Neural progenitor cell (in vitro differentiated cells): ENCODE results near the gene ZNF592. TPM values are rescaled to one million over a fixed set of nuclear protein-coding genes. Genes with fewer than 3 reads are reported as not detected.

Experiments
- DNase-seq: peaks from one replicate; pipeline ENCODE4 v3.0.0-alpha.2; 2016; ENCODE audit warnings: low spot score
- H2AFZ ChIP-seq: fragments of 200-600 bp; sonication (generic); replicated peaks from 2 replicates; pipeline ENCODE4 v1.6.1; 2016; ENCODE audit warnings: antibody characterized with exemption
- H3F3A ChIP-seq: fragments of 200-600 bp; sonication (generic); 2 replicates; pipeline ENCODE4 v1.6.1; 2016; ENCODE audit warnings: antibody characterized with exemption, low read depth
- H3K27ac ChIP-seq: fragments of 200-600 bp; sonication (generic); 2 replicates; pipeline ENCODE4 v1.5.1; 2016; ENCODE audit warnings: mild to moderate bottlenecking
- H3K27me3 ChIP-seq: fragments of 200-600 bp; sonication (generic); 2 replicates; pipeline ENCODE4 v1.6.1; 2016; ENCODE audit warnings: mild to moderate bottlenecking, moderate library complexity
- H3K36me3 ChIP-seq: fragments of 200-600 bp; sonication (generic); 2 replicates; pipeline ENCODE4 v1.5.1; 2016
- H3K4me1 ChIP-seq: fragments of 200-600 bp; sonication (generic); 2 replicates; pipeline ENCODE4 v1.6.1; 2016; ENCODE audit warnings: mixed run types
- H3K4me2 ChIP-seq: fragments of 200-600 bp; sonication (generic); 2 replicates; pipeline ENCODE4 v1.6.1; 2016
- H3K4me3 ChIP-seq: fragments of 200-600 bp; sonication (generic); 2 replicates; pipeline ENCODE4 v1.5.1; 2016
- H3K79me2 ChIP-seq: fragments of 200-600 bp; sonication (generic); 2 replicates; pipeline ENCODE4 v1.6.1; 2016; ENCODE audit warnings: low read depth
- H3K9ac ChIP-seq: fragments of 200-600 bp; sonication (generic); 2 replicates; pipeline ENCODE4 v1.6.1; 2016
- H3K9me3 ChIP-seq: fragments of 200-600 bp; sonication (generic); 2 replicates; pipeline ENCODE4 v1.5.1; 2016; ENCODE audit warnings: low read depth
- H4K20me1 ChIP-seq: fragments of 200-600 bp; sonication (generic); 2 replicates; pipeline ENCODE4 v1.6.1; 2016; ENCODE audit warnings: low read depth
- H3K27ac Mint-ChIP-seq: 3 replicates; pipeline ENCODE4 v1.8.0; 2021; ENCODE audit warnings: mixed read lengths
- H3K27me3 Mint-ChIP-seq: 2 replicates; pipeline ENCODE4 v1.8.0; 2022; ENCODE audit warnings: low read depth, mild to moderate bottlenecking, inconsistent platforms, moderate library complexity, mixed read lengths; ENCODE audit not compliant: insufficient read depth
- H3K36me3 Mint-ChIP-seq: 3 replicates; pipeline ENCODE4 v1.8.0; 2021; ENCODE audit warnings: mixed read lengths
- H3K4me1 Mint-ChIP-seq: 3 replicates; pipeline ENCODE4 v1.8.0; 2021; ENCODE audit warnings: mixed read lengths
- H3K4me3 Mint-ChIP-seq: 3 replicates; pipeline ENCODE4 v1.8.0; 2021; ENCODE audit warnings: mild to moderate bottlenecking, moderate library complexity, mixed read lengths
- H3K9me3 Mint-ChIP-seq: 3 replicates; pipeline ENCODE4 v1.8.0; 2020; ENCODE audit warnings: mixed read lengths
- CTCF ChIP-seq: fragments of 200-600 bp; sonication (generic); IDR thresholded peaks from 2 replicates; pipeline ENCODE4 v1.5.1; 2017; ENCODE audit warnings: antibody characterized with exemption, mild to moderate bottlenecking
- EZH2 ChIP-seq: fragments of 200-600 bp; sonication (generic); IDR thresholded peaks from 2 replicates; pipeline ENCODE4 v1.6.1; 2017; ENCODE audit warnings: antibody characterized with exemption, mild to moderate bottlenecking, moderate library complexity
- EZH2phosphoT487 ChIP-seq: fragments of 200-600 bp; sonication (generic); IDR thresholded peaks from 2 replicates; pipeline ENCODE4 v1.6.1; 2017; ENCODE audit warnings: antibody characterized with exemption
- total RNA-seq: library from RNA; depleted of rRNA; stranded (reverse); fragments of >200 nt; gene quantifications from 2 replicates; pipeline ENCODE4 v1.2.3, GENCODE V29; 2015; ENCODE audit warnings: low replicate concordance

ZNF592 gene
- total RNA-seq, 1 donor from 2014 or later, result 5.8 TPM

GRCh38 chr15:84781495-84781894 lies 33.1 kb downstream of the ZNF592 start:
- H3K4me1 Mint-ChIP-seq, result peaks cover 2% of the 10 kb centered on the region
- Histone ChIP-seq H3K79me2 (peaks cover 47% of the 10 kb centered on the region), H3K9me3 (no peaks in the 10 kb centered on the region)

GRCh38 chr15:84782346-84782745 lies 34.0 kb downstream of the ZNF592 start:
- TF ChIP-seq EZH2 (no peak), EZH2phosphoT487 (no peak), CTCF (no peak)
- Mint-ChIP-seq H3K4me1 (peaks cover 2% of the 10 kb centered on the region), H3K36me3 (peaks cover 33% of the 10 kb centered on the region), H3K27me3 (no peaks in the 10 kb centered on the region), H3K27ac (no peak overlapping the region), H3K9me3 (no peaks in the 10 kb centered on the region), H3K4me3 (no peak overlapping the region)
- H3K27ac ChIP-seq, result no peak overlapping the region
- H3K4me3 ChIP-seq, result no peak overlapping the region
- no peaks in the 10 kb centered on the region for H3K36me3 ChIP-seq
- no peak overlapping the region for H2AFZ ChIP-seq
- H3K9ac ChIP-seq, result no peak overlapping the region
- no peaks in the 10 kb centered on the region for H3K4me1 ChIP-seq
- no peak for DNase-seq
- no peak overlapping the region for H3K4me2 ChIP-seq
- H3K79me2 ChIP-seq, result peaks cover 46% of the 10 kb centered on the region
- no peaks in the 10 kb centered on the region for H3F3A ChIP-seq
- no peaks in the 10 kb centered on the region for H3K27me3 ChIP-seq
- H3K9me3 ChIP-seq, result no peaks in the 10 kb centered on the region
- H4K20me1 ChIP-seq, result peaks cover 19% of the 10 kb centered on the region

More at GRCh38 chr15:84781495-84781894, 33.1 kb downstream of the ZNF592 start:
- TF ChIP-seq CTCF (no peak), EZH2phosphoT487 (no peak), EZH2 (no peak)
- Histone ChIP-seq H2AFZ (no peak overlapping the region), H3K27me3 (no peaks in the 10 kb centered on the region), H3K4me2 (no peak overlapping the region), H3K9ac (no peak overlapping the region), H3K36me3 (no peaks in the 10 kb centered on the region), H3K4me3 (no peak overlapping the region), H3K27ac (no peak overlapping the region), H4K20me1 (peaks cover 14% of the 10 kb centered on the region), H3F3A (no peaks in the 10 kb centered on the region), H3K4me1 (no peaks in the 10 kb centered on the region)
- H3K36me3 Mint-ChIP-seq, result peaks cover 31% of the 10 kb centered on the region
- no peak for DNase-seq
- no peaks in the 10 kb centered on the region for H3K27me3 Mint-ChIP-seq
- H3K4me3 Mint-ChIP-seq, result no peak overlapping the region
- H3K9me3 Mint-ChIP-seq, result no peaks in the 10 kb centered on the region
- H3K27ac Mint-ChIP-seq, result no peak overlapping the region

GRCh38 chr15:84783493-84784251 lies 35.3 kb downstream of the ZNF592 start:
- H3K4me2 ChIP-seq, result no peak overlapping the region
- H2AFZ ChIP-seq, result no peak overlapping the region
- peaks cover 33% of the 10 kb centered on the region for H3K36me3 Mint-ChIP-seq
- no peaks in the 10 kb centered on the region for H3K27me3 Mint-ChIP-seq
- no peak for DNase-seq
- TF ChIP-seq EZH2phosphoT487, result no peak
- peak; percentile 34 for TF ChIP-seq CTCF
- H3F3A ChIP-seq, result peaks cover 2% of the 10 kb centered on the region
- H3K27ac Mint-ChIP-seq, result peak overlapping the region; percentile 37
- H3K9me3 Mint-ChIP-seq, result no peaks in the 10 kb centered on the region
- peaks cover 48% of the 10 kb centered on the region for H3K79me2 ChIP-seq
- H3K4me3 ChIP-seq, result no peak overlapping the region
- H3K27me3 ChIP-seq, result no peaks in the 10 kb centered on the region
- H3K4me1 ChIP-seq, result no peaks in the 10 kb centered on the region
- H3K4me1 Mint-ChIP-seq, result peaks cover 2% of the 10 kb centered on the region
- H3K36me3 ChIP-seq, result no peaks in the 10 kb centered on the region
- H3K27ac ChIP-seq, result no peak overlapping the region
- H3K9me3 ChIP-seq, result no peaks in the 10 kb centered on the region
- H4K20me1 ChIP-seq, result peaks cover 30% of the 10 kb centered on the region
- no peak overlapping the region for H3K9ac ChIP-seq
- H3K4me3 Mint-ChIP-seq, result no peak overlapping the region
